ENCODE data around the gene CREM.

The CREM gene

DNA sequence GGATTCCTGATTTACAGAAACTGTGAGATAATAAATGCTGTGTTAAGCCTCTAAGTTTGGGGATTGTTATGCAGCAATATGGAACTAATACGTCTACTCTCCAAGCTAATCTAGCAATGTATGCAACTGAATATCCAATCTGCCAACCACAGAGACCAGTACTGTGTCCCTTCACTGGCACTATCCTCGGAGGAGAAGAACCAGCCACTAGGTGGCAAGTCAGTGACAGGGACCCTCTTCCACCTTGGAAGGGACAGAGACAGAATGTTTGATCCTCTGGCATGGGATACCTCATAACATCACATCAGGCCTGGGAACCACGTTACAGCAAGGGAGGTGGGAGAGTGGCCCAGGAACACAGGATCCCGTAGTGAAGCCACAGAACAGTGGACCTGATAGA is 96.4 kb downstream of the CREM start:
- DNase-seq: no peak

DNA sequence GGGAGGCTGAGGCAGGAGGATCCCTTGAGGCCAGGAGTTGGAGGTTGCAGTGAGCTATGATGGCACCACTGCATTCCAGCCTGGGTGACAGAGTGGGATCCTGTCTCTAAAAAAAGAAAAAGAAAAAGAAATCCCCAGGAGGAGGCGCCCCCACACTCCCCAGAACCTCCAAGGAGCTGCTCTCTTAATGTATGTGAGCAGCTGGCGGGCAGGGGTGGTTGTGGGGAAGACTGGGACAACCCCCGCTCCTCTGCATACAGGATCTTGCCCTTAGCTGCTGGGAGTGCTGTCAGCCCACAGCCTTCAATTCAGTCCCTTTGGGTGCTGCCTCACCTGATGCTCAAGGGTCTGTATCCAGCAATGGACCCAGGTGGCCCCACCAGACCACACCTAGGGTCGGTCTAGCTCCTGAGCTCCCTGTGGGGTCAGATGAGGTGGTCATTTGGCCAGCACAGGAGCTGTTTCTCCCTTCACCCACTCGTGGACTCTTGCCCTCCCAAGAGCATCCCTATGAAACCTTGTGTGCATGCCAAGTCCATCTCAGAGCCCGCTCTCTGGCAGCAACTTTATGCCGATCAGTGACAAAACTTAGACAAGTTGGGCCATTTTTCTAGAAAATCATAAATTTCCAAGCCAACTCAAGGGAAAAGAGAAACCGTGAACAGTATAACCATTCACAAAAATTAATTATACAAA is 97.5 kb downstream of the CREM start:
- DNase-seq: no peak

DNA sequence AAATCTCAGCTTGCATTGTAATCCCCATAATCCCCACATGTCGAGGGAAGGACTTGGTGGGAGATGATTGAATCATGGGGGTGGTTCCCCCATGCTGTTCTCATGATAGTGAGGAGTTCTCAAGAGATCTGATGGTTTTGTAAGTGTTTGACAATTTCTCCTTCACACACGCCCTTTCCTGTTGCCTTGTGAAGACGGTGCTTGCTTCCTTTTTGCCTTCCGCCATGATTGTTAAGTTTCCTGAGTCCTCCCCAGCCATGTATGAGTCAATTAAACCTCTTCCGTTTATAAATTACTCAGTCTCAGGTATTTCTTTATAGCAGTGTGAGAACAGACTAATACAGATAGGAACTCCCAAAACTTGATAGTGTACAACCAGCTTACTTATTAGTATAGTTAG is 98.6 kb downstream of the CREM start:
- DNase-seq: no peak

DNA sequence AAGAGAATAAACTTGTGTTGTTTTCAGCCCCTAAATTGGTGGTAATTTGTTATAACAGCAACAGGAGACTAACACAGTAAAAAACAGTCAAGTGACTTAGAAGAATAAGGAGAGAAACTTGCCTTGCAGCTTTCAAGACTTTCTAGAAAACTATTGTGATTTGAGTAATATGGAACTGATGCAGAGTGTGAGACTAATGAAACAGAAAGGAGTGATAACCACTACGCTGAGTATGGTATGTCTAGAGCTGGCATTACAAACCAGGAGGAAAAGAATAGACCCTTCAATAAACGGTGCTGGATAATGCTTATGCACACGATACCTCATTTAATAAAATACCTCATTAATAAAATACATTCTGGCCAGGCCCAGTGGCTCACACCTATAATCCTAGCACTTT is 99.9 kb downstream of the CREM start:
- no peak for DNase-seq

DNA sequence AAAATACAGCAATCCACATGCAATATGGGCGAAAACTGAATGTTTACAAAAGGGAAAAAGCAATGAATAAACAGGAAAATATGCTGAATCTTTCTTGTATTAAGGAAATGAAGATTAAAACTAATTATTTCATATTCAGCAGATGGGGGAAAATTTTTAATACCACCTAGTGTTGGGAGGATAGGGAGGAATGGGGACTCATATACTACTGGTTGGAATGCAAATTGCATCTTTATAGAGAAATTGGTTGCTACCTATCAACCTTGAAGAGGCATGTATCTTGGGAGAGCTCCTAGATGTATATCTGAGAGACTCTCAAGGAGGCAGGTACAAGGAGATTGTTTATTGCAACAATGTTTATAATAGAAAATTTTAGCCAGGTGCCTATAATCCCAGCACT is 101.4 kb downstream of the CREM start:
- no peak for DNase-seq

DNA sequence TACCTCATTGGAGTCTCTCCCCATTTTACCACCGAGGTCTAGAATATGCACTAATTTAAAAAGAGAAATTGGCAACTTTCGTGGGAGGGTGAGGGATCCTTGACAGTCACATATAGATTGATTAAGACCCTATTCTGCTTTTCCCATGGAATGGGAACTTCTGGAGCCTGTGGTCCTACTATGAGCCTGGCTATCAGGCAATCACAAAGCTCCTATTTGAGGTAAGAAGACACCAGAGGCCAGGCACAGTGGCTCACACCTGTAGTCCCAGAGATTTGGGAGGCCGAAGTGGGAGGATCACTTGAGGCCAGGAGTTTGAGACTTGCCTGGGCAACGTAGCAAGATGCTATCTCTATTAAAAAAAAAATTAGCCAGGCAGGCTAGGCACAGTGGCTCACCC is 105.0 kb downstream of the CREM start:
- no peak for DNase-seq

DNA sequence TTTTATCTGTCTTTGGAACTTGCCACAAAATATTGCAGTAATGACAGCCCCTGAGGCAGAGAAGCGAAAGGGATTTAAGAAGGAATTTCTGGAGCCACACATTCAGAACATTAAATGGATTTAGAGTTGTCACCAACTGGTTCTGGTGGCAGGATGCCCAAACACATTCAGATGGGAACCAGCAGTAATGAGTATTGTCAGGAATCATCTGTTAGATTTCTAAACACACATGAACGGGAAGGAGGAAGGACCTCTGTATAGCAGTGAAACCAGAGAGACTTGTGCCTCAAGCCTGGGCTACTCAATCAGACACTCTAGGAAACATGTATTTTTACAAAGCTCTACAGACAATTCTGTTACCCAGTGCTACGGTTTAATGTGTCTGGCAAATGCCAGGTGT is 105.9 kb downstream of the CREM start:
- no peak for DNase-seq

DNA sequence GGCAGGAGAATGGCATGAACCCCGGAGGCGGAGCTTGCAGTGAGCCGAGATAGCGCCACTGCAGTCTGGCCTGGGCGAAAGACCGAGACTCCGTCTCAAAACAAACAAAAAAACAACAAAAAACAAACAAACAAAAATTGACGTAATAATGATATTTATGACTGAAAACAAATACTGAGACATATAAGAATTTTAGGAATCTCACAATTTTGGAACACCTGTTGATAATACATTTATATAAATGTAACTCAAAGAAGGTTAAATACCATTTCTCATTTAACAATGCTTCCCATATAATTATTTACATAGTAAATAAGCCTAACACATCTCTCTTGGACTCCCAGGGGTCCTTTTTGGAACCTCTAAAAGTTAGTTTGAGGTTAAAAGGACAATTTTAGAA is 107.4 kb downstream of the CREM start:
- no peak for DNase-seq

DNA sequence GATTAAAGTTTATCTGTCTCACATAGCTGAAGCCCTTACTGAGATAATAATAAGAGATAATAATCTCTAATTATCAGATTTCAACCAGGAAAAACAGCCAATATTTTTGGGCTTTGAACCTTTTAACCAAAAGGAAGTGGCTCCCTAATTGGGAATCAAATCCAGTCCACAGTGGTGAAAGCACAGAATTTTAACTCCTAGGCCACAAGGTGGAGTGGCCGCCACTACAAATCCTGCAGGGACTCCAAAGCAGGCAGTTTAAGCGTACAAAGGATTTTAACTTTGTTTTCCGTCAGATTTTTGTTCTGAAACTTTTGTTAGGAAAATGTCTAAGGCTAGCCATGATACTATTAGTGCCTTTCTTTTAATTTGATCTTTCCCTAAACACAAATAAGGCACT is 110.1 kb downstream of the CREM start:
- DNase-seq: no peak

DNA sequence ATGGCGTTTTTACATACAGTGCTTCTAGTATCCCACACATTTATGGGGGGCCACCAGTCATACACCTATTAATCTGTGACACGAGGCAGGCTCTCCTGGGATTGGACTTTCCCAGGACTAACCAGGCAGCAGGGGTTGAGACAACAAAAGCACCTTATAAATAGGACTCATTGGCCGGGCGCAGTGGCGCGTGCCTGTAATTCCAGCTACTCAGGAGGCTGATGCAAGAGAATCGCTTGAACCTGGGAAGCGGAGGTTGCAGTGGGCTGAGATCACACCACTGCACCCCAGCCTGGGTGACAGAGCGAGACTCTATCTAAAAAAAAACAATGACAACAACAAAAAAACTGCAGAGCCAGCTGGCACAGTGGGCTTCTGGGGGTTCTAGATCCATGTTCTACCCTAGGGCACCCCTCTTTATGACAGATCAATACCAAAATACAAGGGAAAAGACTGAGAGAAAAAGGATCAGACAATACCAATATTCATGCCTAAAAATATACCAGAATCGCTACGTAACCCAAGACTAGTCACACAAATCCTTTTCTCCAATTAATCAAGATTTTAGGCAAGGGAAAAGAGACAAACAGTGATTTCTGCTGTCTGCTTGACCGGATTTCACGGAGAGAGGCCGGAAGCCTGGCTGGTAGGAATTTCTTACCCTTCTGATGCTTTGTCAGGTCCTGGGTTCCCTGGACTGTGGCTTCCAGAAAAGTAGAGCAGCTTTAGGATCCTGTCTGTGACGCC is 111.3 kb downstream of the CREM start:
- DNase-seq: no peak

DNA sequence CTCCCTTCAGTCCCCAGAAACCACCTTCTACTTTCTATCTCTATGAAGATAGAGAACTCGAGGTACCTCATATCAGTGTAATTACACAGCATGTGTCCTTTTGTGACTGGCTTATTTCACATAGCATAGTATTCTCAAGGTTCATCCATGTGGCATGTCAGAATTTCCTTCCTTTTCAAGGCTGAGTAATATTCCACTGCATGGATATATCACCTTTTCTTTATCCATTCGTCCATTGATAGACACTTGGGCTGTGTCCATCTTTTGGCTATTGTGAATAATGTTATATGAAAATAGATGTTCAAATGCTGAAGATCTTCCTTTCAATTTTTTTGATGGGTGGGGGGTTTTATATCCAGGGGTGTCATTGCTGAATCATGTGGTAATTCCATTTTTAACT is 117.9 kb downstream of the CREM start:
- no peak for DNase-seq

DNA sequence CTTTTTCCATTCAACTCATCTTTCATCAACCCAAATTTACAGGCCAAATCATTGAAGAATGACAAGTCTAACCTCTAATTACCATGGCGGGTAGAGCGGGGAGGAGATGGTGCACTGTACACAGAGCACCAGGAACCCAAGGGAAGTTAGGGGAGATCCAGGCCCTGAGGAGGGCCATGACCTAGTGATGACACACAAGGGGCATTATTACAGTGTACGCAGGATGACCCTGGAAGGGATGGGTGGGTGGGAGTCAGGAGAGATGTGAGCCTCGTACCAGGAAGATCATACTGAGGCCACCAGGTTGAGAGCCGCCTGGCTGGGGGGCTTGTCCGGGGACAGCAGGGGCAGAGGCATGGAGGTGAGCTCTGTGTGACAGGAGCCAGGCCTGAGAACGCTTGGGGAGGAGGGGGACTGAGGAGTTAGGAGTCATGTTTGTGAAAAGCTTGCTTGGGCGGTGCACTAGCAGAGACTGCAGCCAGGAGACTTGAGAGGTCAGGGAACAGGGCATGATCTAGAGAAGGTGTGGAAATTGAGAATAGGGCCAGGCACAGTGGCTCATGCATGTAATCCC is 120.2 kb downstream of the CREM start:
- no peak for DNase-seq

DNA sequence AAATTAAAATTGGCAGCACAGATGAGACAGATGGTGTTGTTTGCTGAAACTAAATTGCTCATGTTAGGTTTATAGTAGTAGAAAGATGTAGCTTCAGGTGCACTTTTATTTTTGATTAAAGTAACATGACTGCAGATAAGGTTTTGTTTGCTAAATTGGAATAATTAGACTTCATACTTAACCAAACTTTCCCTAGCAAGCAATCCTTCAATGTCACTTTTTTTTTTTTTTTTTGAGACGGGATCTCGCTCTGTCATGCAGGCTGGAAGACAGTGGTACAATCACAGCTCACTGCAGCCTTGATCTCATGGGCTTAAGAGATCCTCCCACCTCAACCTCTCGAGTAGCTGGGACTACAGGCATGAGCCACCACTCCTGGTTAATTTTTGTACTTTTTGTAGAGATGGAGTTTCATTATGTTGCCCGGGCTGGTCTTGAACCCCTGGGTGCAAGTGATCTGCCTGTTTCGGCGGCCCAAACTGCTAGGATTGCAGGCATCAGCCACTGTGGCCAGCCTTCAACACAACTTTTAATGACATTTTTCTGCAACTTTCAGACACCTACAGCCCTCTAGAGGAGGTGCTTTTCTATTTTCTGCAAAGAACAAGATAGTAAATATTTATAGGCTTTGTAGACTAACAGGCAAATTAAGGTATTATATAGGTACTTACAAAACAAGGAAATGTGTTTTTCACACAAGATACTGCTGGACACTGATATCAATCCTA is 124.9 kb downstream of the CREM start:
- no peak for DNase-seq

DNA sequence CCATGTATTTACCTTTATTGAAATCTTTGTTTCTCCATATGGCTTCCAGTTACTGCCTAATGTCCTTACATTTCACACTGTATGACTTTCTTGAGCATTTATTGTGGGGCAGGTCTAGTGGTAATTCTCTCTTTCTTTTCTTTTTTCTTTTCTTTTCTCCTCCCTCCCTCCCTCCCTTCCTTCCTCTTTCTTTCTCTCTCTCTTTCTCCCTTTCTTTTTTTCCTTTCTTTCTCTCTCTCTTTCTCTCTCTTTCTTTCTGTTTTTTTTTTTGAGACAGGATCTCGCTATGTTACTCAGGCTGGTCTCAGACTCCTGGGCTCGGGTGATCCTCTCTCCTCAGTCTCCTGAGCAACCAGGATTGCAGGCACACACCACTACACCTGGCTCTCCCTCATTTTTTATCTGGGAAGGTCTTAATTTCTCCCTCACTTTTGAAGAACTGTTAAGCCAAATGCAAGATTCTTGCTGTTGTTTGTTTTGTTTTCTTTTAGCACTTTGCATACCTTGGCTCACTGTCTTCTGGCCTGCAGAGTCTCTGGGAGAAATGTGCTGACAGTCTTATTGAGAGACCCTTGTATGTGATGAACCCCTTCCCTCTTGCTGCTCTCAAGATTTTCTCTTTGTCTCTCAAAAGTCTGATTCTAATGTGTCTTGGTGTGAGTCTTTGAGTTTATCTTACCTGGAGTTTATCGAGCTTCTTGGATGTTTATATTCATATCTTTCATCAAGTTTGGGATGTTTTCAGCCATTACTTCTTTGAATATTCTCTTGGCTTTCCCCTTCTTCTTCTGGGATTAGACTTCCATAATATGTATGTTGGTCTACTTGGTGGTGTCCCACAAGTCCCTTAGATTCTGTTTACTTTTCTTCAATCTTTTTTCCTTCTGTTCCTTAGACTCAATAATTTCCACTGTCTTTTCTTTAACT is 130.7 kb downstream of the CREM start:
- DNase-seq: no peak

DNA sequence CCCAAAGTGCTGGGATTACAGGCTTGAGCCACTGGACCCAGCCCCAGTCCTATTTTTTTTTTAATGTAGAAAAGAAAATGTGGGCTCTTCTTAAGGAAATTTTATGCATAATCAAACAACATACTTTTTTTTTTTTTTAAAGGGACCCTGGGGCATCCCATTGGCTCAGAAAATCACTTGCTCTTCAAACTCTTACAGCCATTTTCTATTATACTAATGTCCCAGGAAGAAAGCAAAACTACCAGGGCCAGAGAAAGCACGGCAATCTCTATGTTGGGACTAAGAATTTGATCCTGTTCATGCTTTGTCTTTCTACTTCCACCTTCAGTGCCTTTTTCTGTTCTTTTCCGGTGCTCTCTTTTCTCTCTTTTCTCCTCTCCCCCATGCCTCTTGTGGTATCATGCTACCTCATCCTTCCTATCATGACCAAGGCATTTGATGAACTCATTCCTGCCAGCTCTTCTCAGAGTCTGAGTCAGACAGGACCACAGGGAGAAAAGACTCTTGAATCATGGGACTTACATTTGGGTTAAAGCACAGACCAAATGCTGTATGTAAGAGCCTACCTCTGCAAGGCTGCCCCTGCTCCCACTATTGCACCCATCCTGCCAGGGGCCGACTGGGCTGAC is 133.2 kb downstream of the CREM start:
- DNase-seq: no peak

DNA sequence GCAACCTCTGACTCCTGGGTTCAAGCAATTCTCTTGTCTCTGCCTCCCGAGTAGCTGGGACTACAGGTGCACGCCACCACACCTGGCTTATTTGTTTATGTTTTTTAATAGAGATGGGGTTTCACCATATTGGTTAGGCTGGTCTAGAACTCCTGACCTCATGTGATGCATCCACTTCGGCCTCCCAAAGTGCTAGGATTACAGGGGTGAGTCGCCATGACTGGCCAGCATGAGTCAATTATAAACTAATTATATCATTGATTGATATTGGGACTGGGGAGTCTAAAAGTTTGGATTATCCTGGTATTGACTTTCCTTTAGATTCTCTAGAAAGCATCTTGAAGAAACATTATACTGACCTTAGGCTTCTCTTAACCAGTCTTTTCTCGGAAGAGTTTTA is 135.8 kb downstream of the CREM start:
- no peak for DNase-seq
